Stimulated activated effector memory CD8-positive, alpha-beta T cell treated with anti-CD3 and anti-CD28 coated beads, Interleukin-12 subunit alpha, Interleukin-12 subunit beta, amount 100 ng/mL, for 72 hours (primary cell): Measurements from ENCODE around the gene CENPX.
A peak's percentile ranks its signal among the peaks of the same experiment; 100 is the strongest.

Experiments
- ATAC-seq: fragments of 150-1000 bp; cut with Tn5 transposase; 2 replicates; pipeline ENCODE4 v1.10.0; 2021
- DNase-seq, 2 donors: peaks; one replicate each; pipeline ENCODE4 v3.0.0; 2021 to 2022; ENCODE audit warnings: low spot score in 2 of 2
- H3K27ac Mint-ChIP-seq: one replicate; pipeline ENCODE4 v1.8.0; 2022; ENCODE audit warnings: mild to moderate bottlenecking, mixed read lengths
- H3K36me3 Mint-ChIP-seq: one replicate; pipeline ENCODE4 v1.8.0; 2022; ENCODE audit warnings: mild to moderate bottlenecking, mixed read lengths
- H3K4me1 Mint-ChIP-seq: one replicate; pipeline ENCODE4 v1.8.0; 2022; ENCODE audit warnings: mixed read lengths
- H3K4me3 Mint-ChIP-seq: one replicate; pipeline ENCODE4 v1.8.0; 2022; ENCODE audit warnings: mild to moderate bottlenecking, mixed read lengths
- H3K9me3 Mint-ChIP-seq: one replicate; pipeline ENCODE4 v1.8.0; 2022; ENCODE audit warnings: mixed read lengths

The CENPX gene

DNA sequence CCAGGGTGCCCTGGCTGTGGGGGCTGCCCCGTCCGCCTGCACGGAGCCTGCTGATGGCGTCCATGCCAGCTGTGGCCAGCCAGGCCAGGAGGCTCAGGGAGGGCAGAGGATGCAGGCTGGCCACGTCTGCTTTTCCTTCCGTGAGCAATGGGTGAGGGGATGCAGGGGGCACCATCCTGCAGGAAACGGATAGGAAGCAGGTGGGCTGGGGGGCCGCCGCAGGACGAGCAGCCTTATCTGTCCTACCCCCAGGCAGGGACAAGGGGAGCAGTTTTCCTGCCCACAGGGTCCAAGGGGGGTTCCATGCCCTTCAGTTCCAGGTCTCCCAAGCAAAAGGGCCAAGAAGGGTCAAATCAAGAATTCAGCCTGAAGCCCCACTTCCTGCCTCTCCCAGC lies 36.2 kb upstream of the CENPX start:
- Mint-ChIP-seq H3K27ac (peak overlapping the region; percentile 60), H3K4me3 (no peak overlapping the region), H3K9me3 (no peaks in the 10 kb centered on the region), H3K4me1 (peaks cover 8% of the 10 kb centered on the region), H3K36me3 (peaks cover 38% of the 10 kb centered on the region)
- DNase-seq (no peak), ATAC-seq (no peak)

DNA sequence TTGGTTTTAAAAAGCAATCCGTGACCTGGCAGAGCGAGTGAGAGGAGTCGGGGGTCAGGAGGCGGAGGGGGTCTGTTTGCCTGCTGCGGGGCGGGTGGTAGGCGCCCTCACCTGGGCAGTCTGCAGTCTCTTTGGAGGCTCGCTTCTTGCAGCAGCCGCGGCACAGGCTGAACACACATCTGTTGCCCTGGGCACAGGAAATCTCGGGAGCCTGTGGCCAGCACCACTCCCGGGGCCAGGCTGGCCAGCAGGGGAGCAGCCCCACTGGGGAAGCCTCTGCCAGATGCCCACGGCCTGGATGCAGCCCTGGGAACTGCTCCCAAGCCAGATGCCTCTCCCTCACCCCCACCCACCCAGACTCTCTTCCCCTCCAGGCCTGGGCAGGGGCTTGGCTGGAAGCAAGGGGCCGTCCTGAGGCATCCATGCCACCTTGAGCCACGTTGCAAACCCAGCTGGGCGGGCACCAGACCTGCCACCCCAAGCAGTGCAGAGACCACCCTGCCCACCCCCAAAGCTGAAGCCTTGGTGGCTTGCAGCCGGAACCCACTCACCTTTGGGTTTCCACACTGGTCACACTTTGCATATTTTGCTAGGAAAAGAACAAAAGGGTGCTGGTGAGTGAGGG lies 35.7 kb upstream of the CENPX start:
- ATAC-seq (no peak), DNase-seq (no peak)
- H3K4me3 Mint-ChIP-seq: no peak overlapping the region
- H3K9me3 Mint-ChIP-seq: no peaks in the 10 kb centered on the region
- H3K4me1 Mint-ChIP-seq: peaks cover 10% of the 10 kb centered on the region
- peak overlapping the region; percentile 80 for H3K27ac Mint-ChIP-seq
- H3K36me3 Mint-ChIP-seq: peaks cover 38% of the 10 kb centered on the region

- Mint-ChIP-seq H3K4me3 (no peak overlapping the region), H3K36me3 (peaks cover 34% of the 10 kb centered on the region), H3K4me1 (peaks cover 13% of the 10 kb centered on the region), H3K9me3 (no peaks in the 10 kb centered on the region), H3K27ac (no peak overlapping the region)
- DNase-seq (no peak), ATAC-seq (no peak)
Observed at GRCh38 chr17:82056729-82057621, 34.3 kb upstream of the CENPX start.

GRCh38 chr17:82055965-82056728 lies 33.5 kb upstream of the CENPX start:
- Mint-ChIP-seq H3K4me3 (no peak overlapping the region), H3K27ac (peak overlapping the region; percentile 5), H3K36me3 (peaks cover 31% of the 10 kb centered on the region), H3K4me1 (peaks cover 13% of the 10 kb centered on the region), H3K9me3 (no peaks in the 10 kb centered on the region)
- DNase-seq (no peak), ATAC-seq (no peak)

DNA sequence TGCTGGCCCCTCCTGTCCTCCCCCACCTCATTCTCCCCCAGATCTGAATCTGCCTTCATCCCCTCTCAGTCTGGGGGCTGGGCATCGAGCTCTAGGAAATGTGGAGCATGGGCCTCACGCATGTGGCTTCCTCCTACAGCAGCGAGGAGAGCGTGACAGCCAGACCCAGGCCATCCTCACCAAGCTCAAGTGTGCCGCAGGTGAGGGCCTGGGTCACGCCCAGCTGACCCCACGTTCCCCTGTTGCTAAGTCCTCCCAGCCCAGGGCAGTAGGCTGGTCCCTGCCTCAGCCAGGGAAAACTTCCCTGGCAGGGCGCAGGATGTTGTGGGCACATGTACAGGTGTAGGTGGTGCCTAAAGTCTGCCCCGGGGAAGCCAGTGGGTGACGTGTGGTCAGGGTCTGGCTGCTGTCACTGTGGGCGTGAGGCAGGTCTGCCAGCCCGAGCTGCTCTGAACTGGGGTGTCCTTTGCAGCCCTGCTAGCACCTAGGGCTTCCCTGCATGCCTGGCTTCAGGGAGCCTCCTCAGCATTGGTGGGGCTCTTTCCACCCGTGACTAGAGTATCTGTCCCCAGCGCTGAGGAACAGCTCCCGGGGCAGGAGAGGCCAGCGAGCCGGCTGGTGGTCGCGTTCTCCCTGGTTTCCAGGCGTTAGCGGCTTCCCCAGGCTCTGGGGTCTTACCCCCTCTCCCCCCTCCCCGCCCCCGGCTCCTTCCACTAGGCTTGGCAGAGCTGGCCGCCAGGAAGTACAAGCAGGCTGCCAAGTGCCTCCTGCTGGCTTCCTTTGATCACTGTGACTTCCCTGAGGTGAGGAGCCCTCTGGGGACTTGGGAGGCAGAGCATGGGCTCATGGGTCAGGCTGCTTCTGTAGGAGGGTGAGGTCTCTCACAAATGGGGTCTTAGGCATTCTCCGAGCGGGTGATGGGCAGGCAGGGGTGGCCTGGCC lies 32.6 kb upstream of the CENPX start:
- H3K4me1 Mint-ChIP-seq: peaks cover 19% of the 10 kb centered on the region
- no peak for ATAC-seq
- peaks cover 22% of the 10 kb centered on the region for H3K36me3 Mint-ChIP-seq
- H3K4me3 Mint-ChIP-seq: no peak overlapping the region
- peak overlapping the region; percentile 72 for H3K27ac Mint-ChIP-seq
- no peaks in the 10 kb centered on the region for H3K9me3 Mint-ChIP-seq
- no peak for DNase-seq

DNA sequence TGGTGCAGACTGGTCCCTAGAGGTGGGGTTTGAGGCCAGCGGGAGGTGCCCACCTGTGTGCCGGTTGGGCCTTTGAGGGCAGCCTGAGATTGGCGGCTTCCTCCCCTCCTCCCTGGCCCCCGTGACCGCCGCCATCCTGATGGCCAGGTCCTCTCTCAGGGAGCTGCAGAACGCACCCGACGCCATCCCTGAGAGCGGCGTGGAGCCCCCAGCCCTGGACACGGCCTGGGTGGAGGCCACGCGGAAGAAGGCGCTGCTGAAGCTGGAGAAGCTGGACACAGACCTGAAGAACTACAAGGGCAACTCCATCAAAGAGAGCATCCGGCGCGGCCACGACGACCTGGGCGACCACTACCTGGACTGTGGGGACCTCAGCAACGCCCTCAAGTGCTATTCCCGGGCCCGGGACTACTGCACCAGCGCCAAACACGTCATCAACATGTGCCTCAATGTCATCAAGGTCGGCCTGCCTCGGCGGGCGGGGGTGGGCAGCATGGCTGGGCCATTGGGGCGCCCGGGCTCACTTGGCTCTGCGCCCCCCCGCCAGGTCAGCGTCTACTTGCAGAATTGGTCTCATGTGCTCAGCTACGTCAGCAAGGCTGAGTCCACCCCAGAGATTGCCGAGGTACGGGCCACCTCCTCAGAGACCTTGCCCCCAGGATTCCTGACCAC lies 31.8 kb upstream of the CENPX start:
- Mint-ChIP-seq H3K36me3 (peaks cover 15% of the 10 kb centered on the region), H3K27ac (peak overlapping the region; percentile 72), H3K4me1 (peaks cover 22% of the 10 kb centered on the region), H3K4me3 (no peak overlapping the region), H3K9me3 (no peaks in the 10 kb centered on the region)
- ATAC-seq (no peak), DNase-seq (no peak)

DNA sequence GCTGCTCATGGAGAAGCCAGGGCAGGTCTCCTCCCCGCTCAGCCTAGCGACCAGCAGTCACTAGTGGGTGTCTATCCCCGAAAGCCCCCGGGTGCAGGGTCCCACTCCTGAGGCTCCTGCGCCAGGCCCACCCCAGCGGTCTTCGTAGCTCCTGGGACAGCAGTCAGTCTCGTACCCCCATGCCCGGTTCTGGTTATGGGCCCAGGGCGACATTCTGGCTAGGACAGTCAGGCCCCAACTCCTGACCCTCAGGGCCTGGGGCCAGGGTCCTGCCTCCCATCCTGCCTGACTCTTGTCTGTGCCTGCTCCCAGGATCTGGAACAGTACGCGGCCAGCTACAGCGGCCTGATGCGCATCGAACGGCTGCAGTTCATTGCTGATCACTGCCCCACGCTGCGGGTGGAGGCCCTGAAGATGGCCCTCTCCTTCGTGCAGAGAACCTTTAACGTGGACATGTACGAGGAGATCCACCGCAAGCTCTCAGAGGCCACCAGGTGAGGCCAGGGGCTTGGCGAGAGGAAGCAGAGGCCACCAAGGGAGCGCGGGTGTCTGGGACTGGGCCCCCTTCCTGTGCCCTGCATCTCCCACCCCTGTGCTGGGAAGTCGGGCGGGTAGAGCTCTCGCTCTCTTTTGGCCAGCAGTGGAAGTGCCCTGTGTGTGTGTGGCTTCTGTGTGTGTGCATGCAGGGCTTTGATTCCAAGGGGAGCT lies 31.0 kb upstream of the CENPX start:
- Mint-ChIP-seq H3K9me3 (no peaks in the 10 kb centered on the region), H3K4me3 (peak overlapping the region; percentile 72), H3K36me3 (peaks cover 15% of the 10 kb centered on the region), H3K27ac (peak overlapping the region; percentile 37), H3K4me1 (peaks cover 22% of the 10 kb centered on the region)
- DNase-seq: no peak
- ATAC-seq: no peak

DNA sequence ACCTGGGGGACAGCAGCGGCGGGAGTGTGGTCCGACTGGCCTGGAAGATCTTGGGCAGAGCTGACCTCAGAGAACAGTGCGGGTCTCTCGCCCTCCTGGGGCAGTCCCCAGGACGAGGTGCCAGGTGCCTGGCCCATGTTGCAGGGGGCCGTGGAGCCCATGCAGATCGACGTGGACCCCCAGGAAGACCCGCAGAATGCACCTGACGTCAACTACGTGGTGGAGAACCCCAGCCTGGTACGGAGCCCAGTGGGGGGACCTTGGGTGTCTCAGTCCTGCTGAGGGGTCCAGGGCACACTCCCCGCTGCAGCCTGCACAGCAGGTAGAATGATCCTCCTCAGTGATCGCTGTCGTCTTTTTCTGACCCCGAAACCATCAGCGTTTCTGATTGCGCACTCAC lies 30.5 kb upstream of the CENPX start:
- Mint-ChIP-seq H3K36me3 (peaks cover 14% of the 10 kb centered on the region), H3K4me3 (peak overlapping the region; percentile 72), H3K4me1 (peaks cover 22% of the 10 kb centered on the region), H3K27ac (peak overlapping the region; percentile 37), H3K9me3 (no peaks in the 10 kb centered on the region)
- DNase-seq (no peak), ATAC-seq (no peak)

DNA sequence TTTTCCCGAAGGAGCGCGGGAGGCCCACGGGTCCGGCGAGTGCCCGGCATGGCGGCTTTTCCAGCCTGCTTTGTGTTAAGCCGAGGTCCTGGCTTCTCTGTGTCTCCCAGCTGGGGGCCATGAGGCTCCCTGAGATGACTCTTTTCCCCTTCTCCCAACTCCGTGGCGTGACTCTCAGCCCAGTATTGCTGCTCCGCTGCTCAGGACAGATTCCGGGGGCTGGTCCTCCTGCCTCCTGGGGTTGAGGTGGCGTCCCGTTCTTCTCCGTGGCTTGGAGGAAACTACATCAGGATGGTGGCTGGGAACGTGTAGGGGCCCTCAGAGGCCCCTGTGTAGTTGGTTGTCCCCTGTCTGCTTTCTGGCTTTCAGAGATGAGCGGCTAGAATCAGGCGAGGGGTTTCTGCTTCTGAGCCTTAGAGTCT lies 30.0 kb upstream of the CENPX start:
- Mint-ChIP-seq H3K36me3 (peaks cover 10% of the 10 kb centered on the region), H3K27ac (peak overlapping the region; percentile 37), H3K4me1 (peaks cover 23% of the 10 kb centered on the region), H3K4me3 (peak overlapping the region; percentile 72), H3K9me3 (no peaks in the 10 kb centered on the region)
- ATAC-seq: no peak
- no peak for DNase-seq

- Mint-ChIP-seq H3K9me3 (no peaks in the 10 kb centered on the region), H3K36me3 (peaks cover 12% of the 10 kb centered on the region), H3K27ac (peak within 1 kb of the TSS; percentile 91), H3K4me3 (peak within 1 kb of the TSS; percentile 83), H3K4me1 (peaks cover 29% of the 10 kb centered on the region)
- DNase-seq (peak; percentile 77 to 88), ATAC-seq (peak; percentile 85)
Observed at GRCh38 chr17:82051776-82052637, 29.3 kb upstream of the CENPX start, which contains the start of the genes GPS1 and RFNG. GPS1 (plus strand) TSS chr17:82051898; CDS start chr17:82051932, 34 bp downstream. RFNG (minus strand) TSS chr17:82051811; CDS start chr17:82051766, 45 bp downstream.

DNA sequence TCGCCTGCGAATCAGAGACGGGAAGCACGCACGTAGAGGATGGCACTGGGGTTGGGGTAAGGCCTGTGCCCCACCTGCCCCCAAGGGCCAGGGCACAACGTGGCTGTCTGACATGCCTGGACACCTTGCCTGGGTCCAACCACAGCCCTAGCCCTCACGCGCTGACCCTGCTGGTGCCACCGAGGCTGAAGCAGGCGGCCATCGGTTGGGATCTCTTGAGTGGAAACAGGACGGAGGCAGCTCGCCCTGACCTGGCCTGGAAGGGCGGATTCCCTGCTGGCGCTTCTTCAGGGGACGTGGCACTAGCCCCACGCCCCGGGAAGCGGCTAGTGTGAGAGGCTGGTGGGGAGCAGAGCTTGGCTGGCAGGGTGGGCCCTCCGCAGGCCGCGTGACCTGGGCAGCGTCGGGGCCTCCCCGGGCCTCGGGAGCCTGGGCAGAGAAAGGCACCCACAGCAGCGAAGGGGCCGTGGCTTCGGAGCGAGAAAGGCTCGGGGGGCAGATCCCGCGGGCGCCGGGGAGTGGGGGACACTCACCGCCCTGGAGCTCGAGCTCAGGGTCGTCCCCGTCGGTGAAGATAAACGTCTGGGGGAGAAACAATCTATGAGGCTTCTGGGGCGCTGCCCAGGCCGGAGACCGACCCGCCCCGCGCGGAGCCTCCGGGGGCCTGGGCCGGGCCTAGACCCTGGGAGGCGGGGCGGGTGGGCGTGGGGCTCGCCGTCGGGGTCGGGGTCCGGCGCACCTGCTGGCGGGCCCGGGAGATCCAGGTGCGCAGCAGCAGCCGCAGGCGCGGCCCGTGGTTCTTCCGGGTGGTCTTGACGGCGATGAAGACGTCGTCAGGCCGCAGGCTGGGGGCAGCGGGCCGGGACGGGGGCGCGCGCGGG lies 28.3 kb upstream of the CENPX start:
- ATAC-seq: peak; percentile 9
- peak overlapping the region; percentile 91 for H3K27ac Mint-ChIP-seq

GRCh38 chr17:82050152-82050760 lies 27.6 kb upstream of the CENPX start:
- Mint-ChIP-seq H3K4me3 (peak overlapping the region; percentile 83), H3K9me3 (no peaks in the 10 kb centered on the region), H3K4me1 (peaks cover 29% of the 10 kb centered on the region), H3K27ac (peak overlapping the region; percentile 91), H3K36me3 (peaks cover 12% of the 10 kb centered on the region)
- ATAC-seq (no peak), DNase-seq (no peak)

More for the DNA sequence above, 28.3 kb upstream of the CENPX start:
- DNase-seq: no peak
- Mint-ChIP-seq H3K4me3 (peak overlapping the region; percentile 83), H3K4me1 (peaks cover 29% of the 10 kb centered on the region), H3K9me3 (no peaks in the 10 kb centered on the region), H3K36me3 (peaks cover 12% of the 10 kb centered on the region)
